T-helper 2 cell treated with Interferon-gamma antibody and Interleukin-4, amounts not matched to agents 100 ng/mL and 5 ng/mL, for 36 hours (primary cell): Measurements from ENCODE around the gene EPHA4. TPM values are rescaled to one million over a fixed set of nuclear protein-coding genes. Genes with fewer than 3 reads are reported as not detected.

Source experiments
- intact Hi-C: fragments of 100-400 bp; cut with micrococcal nuclease; formaldehyde crosslinking; loops from one replicate; pipeline ENCODE4 v1.15.1; 2023
- total RNA-seq: library from RNA; stranded (reverse); gene quantifications from 2 replicates; pipeline ENCODE4 v1.2.3, GENCODE V29; 2022

EPHA4 gene
- total RNA-seq, 1 donor from 2014 or later = 7.0 TPM

GRCh38 chr2:221405521-221405920 is 166.6 kb downstream of the EPHA4 start:
- intact Hi-C loops = no loop called here

- intact Hi-C loops = no loop called here
Observed at GRCh38 chr2:221402072-221402471, 170.0 kb downstream of the EPHA4 start.

GRCh38 chr2:221400411-221400810 is 171.7 kb downstream of the EPHA4 start:
- intact Hi-C loops = no loop called here

GRCh38 chr2:221399183-221399582 is 172.9 kb downstream of the EPHA4 start:
- intact Hi-C loops = no loop called here

- intact Hi-C loops = no loop called here
Observed at GRCh38 chr2:221397187-221397586, 174.9 kb downstream of the EPHA4 start.

- intact Hi-C loops = no loop called here
Observed at GRCh38 chr2:221392228-221392881, 179.7 kb downstream of the EPHA4 start.

- intact Hi-C loops = no loop called here
Observed at GRCh38 chr2:221390878-221391277, 181.2 kb downstream of the EPHA4 start.

GRCh38 chr2:221389904-221390303 is 182.2 kb downstream of the EPHA4 start:
- intact Hi-C loops = no loop called here

- intact Hi-C loops = no loop called here
Observed at GRCh38 chr2:221389421-221389820, 182.7 kb downstream of the EPHA4 start.

GRCh38 chr2:221388891-221389290 is 183.2 kb downstream of the EPHA4 start:
- intact Hi-C loops = no loop called here

- intact Hi-C loops = no loop called here
Observed at GRCh38 chr2:221385716-221386115, 186.4 kb downstream of the EPHA4 start.

- intact Hi-C loops = no loop called here
Observed at GRCh38 chr2:221381928-221382488, 190.1 kb downstream of the EPHA4 start.

GRCh38 chr2:221380686-221381085 is 191.4 kb downstream of the EPHA4 start:
- intact Hi-C loops = no loop called here

GRCh38 chr2:221380062-221380461 is 192.0 kb downstream of the EPHA4 start:
- intact Hi-C loops = no loop called here

- intact Hi-C loops = no loop called here
Observed at GRCh38 chr2:221377597-221377996, 194.5 kb downstream of the EPHA4 start.

GRCh38 chr2:221377066-221377465 is 195.0 kb downstream of the EPHA4 start:
- intact Hi-C loops = no loop called here

GRCh38 chr2:221374234-221374633 is 197.9 kb downstream of the EPHA4 start:
- intact Hi-C loops = no loop called here

GRCh38 chr2:221372907-221373306 is 199.2 kb downstream of the EPHA4 start:
- intact Hi-C loops = no loop called here

GRCh38 chr2:221372159-221372884 is 199.8 kb downstream of the EPHA4 start:
- intact Hi-C loops = no loop called here

- intact Hi-C loops = no loop called here
Observed at GRCh38 chr2:221371347-221371746, 200.8 kb downstream of the EPHA4 start.

GRCh38 chr2:221370857-221371211 is 201.3 kb downstream of the EPHA4 start:
- intact Hi-C loops = no loop called here

GRCh38 chr2:221370076-221370856 is 201.8 kb downstream of the EPHA4 start:
- intact Hi-C loops = no loop called here
